GM18505 (cell line): ENCODE data around the gene JSRP1.

Experiments used
- ATAC-seq: cut with Tn5 transposase; IDR thresholded peaks from one replicate; pipeline ENCODE4 v1.9.1; 2021; ENCODE audit not compliant: unreplicated experiment
- POLR2A ChIP-seq: IDR thresholded peaks from 4 replicates; pipeline ENCODE4 v1.6.1; 2011; ENCODE audit warnings: borderline replicate concordance; ENCODE audit not compliant: insufficient read depth, insufficient read length; ENCODE audit errors: extremely low read depth

The JSRP1 gene

GRCh38 chr19:2242092-2242537 is 14.1 kb downstream of the JSRP1 start:
- ATAC-seq = no peak
- no peak for TF ChIP-seq POLR2A

- ATAC-seq = no peak
- no peak for TF ChIP-seq POLR2A
Observed at GRCh38 chr19:2240881-2241760, 15.1 kb downstream of the JSRP1 start.

- TF ChIP-seq POLR2A = no peak
- no peak for ATAC-seq
Observed at GRCh38 chr19:2239771-2240770, 16.1 kb downstream of the JSRP1 start.

GRCh38 chr19:2239173-2239572 is 17.0 kb downstream of the JSRP1 start:
- no peak for TF ChIP-seq POLR2A
- no peak for ATAC-seq

GRCh38 chr19:2237869-2238153 is 18.4 kb downstream of the JSRP1 start:
- no peak for TF ChIP-seq POLR2A
- no peak for ATAC-seq

- no peak for ATAC-seq
- no peak for TF ChIP-seq POLR2A
Observed at GRCh38 chr19:2237051-2237868, 19.0 kb downstream of the JSRP1 start.

GRCh38 chr19:2236314-2237050 is 19.7 kb downstream of the JSRP1 start, which contains the start of the genes PLEKHJ1 and SF3A2:
TSS of gene PLEKHJ1 (minus strand) at chr19:2236329. CDS start at chr19:2236248, 81 bp downstream.
TSS of gene SF3A2 (plus strand) at chr19:2236824. CDS start at chr19:2243419, 6,595 bp downstream.
- peak; percentile 73 for ATAC-seq
- TF ChIP-seq POLR2A = peak; percentile 71

GRCh38 chr19:2236064-2236313 is 20.2 kb downstream of the JSRP1 start:
- peak; percentile 21 for ATAC-seq
- TF ChIP-seq POLR2A = peak; percentile 75

GRCh38 chr19:2235381-2236063 is 20.7 kb downstream of the JSRP1 start:
- TF ChIP-seq POLR2A = no peak
- ATAC-seq = peak; percentile 9

GRCh38 chr19:2234996-2235380 is 21.2 kb downstream of the JSRP1 start:
- no peak for ATAC-seq
- no peak for TF ChIP-seq POLR2A

GRCh38 chr19:2233601-2234280 is 22.5 kb downstream of the JSRP1 start:
- no peak for ATAC-seq

More at GRCh38 chr19:2233601-2234280, 22.5 kb downstream of the JSRP1 start:
- TF ChIP-seq POLR2A = no peak
